ENCODE results near the gene GNG7.

The GNG7 gene

DNA sequence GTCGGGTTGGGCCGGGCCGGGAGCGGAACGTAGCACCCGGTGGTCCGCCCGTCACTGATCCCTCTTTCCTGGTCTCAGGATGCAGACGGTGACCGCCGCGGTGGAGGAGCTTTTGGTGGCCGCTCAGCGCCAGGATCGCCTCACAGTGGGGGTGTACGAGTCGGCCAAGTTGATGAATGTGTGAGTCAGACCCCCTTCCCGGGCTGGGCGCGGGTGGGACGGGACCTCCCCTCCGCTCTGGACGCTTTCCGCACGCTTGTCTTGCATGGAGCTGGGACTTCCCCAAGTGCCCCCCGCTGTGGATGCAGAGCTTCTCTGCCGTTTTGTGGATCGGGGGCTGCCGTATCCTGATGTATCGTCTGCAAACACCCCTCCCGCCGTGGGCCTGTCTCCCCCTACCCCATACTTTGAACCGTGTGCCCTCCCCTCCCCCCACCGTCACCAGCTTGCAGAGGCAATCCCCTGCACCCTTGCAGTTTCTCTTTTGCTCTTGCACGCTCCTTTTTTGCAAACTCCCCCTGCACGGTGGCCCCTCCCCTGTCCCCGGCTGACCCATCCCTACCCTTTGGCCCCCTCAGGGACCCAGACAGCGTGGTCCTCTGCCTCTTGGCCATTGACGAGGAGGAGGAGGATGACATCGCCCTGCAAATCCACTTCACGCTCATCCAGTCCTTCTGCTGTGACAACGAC is 225.9 kb downstream of the GNG7 start:
- peak; percentile 4; the same call in 2 of the 3 replicates for ATAC-seq
- TF ChIP-seq, protein P1, sequence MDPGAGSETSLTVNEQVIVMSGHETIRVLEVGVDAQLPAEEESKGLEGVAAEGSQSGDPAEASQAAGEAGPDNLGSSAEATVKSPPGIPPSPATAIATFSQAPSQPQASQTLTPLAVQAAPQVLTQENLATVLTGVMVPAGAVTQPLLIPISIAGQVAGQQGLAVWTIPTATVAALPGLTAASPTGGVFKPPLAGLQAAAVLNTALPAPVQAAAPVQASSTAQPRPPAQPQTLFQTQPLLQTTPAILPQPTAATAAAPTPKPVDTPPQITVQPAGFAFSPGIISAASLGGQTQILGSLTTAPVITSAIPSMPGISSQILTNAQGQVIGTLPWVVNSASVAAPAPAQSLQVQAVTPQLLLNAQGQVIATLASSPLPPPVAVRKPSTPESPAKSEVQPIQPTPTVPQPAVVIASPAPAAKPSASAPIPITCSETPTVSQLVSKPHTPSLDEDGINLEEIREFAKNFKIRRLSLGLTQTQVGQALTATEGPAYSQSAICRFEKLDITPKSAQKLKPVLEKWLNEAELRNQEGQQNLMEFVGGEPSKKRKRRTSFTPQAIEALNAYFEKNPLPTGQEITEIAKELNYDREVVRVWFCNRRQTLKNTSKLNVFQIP (CRISPR knock-in tag; IDR thresholded peaks at IDR 0.05; ENCODE audit: borderline replicate concordance, low read depth): no peak
- TF ChIP-seq ESRRG (CRISPR knock-in tag; IDR thresholded peaks at IDR 0.05): no peak
- TF ChIP-seq SNAI2 (CRISPR knock-in tag; IDR thresholded peaks at IDR 0.05): no peak
- TF ChIP-seq ARNTL (CRISPR knock-in tag; IDR thresholded peaks at IDR 0.05; ENCODE audit: borderline replicate concordance, low read depth): no peak
- no peak for TF ChIP-seq BACH2 (CRISPR knock-in tag; IDR thresholded peaks at IDR 0.05; ENCODE audit: borderline replicate concordance)
- TF ChIP-seq ZNF70 (CRISPR knock-in tag; IDR thresholded peaks at IDR 0.05): no peak
- no peak for TF ChIP-seq RARB (CRISPR knock-in tag; IDR thresholded peaks at IDR 0.05)
- TF ChIP-seq OSR1 (CRISPR knock-in tag; IDR thresholded peaks at IDR 0.05): no peak
- no peak for TF ChIP-seq CSDC2 (CRISPR knock-in tag; IDR thresholded peaks at IDR 0.05)
- TF ChIP-seq, protein P2, sequence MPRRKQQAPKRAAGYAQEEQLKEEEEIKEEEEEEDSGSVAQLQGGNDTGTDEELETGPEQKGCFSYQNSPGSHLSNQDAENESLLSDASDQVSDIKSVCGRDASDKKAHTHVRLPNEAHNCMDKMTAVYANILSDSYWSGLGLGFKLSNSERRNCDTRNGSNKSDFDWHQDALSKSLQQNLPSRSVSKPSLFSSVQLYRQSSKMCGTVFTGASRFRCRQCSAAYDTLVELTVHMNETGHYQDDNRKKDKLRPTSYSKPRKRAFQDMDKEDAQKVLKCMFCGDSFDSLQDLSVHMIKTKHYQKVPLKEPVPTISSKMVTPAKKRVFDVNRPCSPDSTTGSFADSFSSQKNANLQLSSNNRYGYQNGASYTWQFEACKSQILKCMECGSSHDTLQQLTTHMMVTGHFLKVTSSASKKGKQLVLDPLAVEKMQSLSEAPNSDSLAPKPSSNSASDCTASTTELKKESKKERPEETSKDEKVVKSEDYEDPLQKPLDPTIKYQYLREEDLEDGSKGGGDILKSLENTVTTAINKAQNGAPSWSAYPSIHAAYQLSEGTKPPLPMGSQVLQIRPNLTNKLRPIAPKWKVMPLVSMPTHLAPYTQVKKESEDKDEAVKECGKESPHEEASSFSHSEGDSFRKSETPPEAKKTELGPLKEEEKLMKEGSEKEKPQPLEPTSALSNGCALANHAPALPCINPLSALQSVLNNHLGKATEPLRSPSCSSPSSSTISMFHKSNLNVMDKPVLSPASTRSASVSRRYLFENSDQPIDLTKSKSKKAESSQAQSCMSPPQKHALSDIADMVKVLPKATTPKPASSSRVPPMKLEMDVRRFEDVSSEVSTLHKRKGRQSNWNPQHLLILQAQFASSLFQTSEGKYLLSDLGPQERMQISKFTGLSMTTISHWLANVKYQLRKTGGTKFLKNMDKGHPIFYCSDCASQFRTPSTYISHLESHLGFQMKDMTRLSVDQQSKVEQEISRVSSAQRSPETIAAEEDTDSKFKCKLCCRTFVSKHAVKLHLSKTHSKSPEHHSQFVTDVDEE (CRISPR knock-in tag; IDR thresholded peaks at IDR 0.05): no peak
- TF ChIP-seq, protein P3, sequence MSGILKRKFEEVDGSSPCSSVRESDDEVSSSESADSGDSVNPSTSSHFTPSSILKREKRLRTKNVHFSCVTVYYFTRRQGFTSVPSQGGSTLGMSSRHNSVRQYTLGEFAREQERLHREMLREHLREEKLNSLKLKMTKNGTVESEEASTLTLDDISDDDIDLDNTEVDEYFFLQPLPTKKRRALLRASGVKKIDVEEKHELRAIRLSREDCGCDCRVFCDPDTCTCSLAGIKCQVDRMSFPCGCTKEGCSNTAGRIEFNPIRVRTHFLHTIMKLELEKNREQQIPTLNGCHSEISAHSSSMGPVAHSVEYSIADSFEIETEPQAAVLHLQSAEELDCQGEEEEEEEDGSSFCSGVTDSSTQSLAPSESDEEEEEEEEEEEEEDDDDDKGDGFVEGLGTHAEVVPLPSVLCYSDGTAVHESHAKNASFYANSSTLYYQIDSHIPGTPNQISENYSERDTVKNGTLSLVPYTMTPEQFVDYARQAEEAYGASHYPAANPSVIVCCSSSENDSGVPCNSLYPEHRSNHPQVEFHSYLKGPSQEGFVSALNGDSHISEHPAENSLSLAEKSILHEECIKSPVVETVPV (CRISPR knock-in tag; IDR thresholded peaks at IDR 0.05): no peak
- no peak for TF ChIP-seq ZFP3 (CRISPR knock-in tag; IDR thresholded peaks at IDR 0.05)
- no peak for TF ChIP-seq TCF4 (CRISPR knock-in tag; IDR thresholded peaks at IDR 0.05; ENCODE audit: borderline replicate concordance)
- no peak for TF ChIP-seq GLIS3 (CRISPR knock-in tag; IDR thresholded peaks at IDR 0.05)
- TF ChIP-seq TOX (CRISPR knock-in tag; IDR thresholded peaks at IDR 0.05; ENCODE audit: borderline replicate concordance): no peak
- TF ChIP-seq PPARA (CRISPR knock-in tag; IDR thresholded peaks at IDR 0.05; ENCODE audit: borderline replicate concordance): no peak
- TF ChIP-seq ZNF8 (CRISPR knock-in tag; IDR thresholded peaks at IDR 0.05): no peak
- TF ChIP-seq ZFP30 (CRISPR knock-in tag; IDR thresholded peaks at IDR 0.05): no peak

DNA sequence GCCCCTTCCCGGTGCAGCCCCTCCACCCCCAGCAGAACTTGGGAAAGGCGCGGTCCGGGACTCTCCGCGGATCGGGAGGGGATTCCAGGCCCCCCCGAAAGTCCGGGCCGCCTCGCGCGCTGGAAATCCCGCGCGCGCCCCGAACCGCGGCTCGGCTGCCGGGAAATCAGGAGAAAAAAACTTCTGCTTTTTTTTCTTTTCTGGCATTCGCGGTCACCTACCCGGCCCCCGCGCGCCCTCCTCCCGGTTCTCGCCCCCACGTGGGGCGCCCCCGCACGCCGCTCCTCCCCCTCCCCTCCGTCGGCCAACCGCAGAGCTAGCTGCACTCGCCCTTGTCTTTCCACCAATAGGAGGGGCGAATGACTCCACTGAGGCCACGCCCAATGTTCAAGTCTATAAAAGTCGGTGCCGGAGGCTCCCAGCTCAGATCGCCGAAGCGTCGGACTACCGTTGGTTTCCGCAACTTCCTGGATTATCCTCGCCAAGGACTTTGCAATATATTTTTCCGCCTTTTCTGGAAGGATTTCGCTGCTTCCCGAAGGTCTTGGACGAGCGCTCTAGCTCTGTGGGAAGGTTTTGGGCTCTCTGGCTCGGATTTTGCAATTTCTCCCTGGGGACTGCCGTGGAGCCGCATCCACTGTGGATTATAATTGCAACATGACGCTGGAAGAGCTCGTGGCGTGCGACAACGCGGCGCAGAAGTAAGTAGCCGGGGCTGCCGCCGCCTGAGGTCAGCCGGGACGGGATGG is 226.6 kb downstream of the GNG7 start, which contains the start of gene GADD45B:
TSS of gene GADD45B (plus strand) at position 426 of the 749 bp plus-strand sequence. CDS start at position 658, 232 bp downstream.
- TF ChIP-seq RARB (CRISPR knock-in tag; IDR thresholded peaks at IDR 0.05) (no peak), ZFP30 (CRISPR knock-in tag; IDR thresholded peaks at IDR 0.05) (no peak), SNAI2 (CRISPR knock-in tag; IDR thresholded peaks at IDR 0.05) (no peak), TOX (CRISPR knock-in tag; IDR thresholded peaks at IDR 0.05; ENCODE audit: borderline replicate concordance) (peak; percentile 61; the same call in 1 of the 2 replicates)
- TF ChIP-seq, protein P3 (CRISPR knock-in tag; IDR thresholded peaks at IDR 0.05): no peak
- TF ChIP-seq, protein P4, sequence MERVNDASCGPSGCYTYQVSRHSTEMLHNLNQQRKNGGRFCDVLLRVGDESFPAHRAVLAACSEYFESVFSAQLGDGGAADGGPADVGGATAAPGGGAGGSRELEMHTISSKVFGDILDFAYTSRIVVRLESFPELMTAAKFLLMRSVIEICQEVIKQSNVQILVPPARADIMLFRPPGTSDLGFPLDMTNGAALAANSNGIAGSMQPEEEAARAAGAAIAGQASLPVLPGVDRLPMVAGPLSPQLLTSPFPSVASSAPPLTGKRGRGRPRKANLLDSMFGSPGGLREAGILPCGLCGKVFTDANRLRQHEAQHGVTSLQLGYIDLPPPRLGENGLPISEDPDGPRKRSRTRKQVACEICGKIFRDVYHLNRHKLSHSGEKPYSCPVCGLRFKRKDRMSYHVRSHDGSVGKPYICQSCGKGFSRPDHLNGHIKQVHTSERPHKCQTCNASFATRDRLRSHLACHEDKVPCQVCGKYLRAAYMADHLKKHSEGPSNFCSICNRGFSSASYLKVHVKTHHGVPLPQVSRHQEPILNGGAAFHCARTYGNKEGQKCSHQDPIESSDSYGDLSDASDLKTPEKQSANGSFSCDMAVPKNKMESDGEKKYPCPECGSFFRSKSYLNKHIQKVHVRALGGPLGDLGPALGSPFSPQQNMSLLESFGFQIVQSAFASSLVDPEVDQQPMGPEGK (CRISPR knock-in tag; IDR thresholded peaks at IDR 0.05; ENCODE audit: borderline replicate concordance): no peak; the same call in none of the 2 replicates
- peak; percentile 43 for ATAC-seq
